Kidney (tissue), 14 donors: Measurements from ENCODE around the gene HAUS8. TPM values are rescaled to one million over a fixed set of nuclear protein-coding genes. Genes with fewer than 3 reads are reported as not detected.

Experiments
- DNase-seq, 5 donors: peaks; one replicate each; pipeline ENCODE4 v3.0.0-alpha.2; 2013 to 2020
- FAIRE-seq: peaks from 2 replicates; lab custom pipeline; 2012; peaks lifted over from hg19 to GRCh38; lab: Jason Lieb, UNC
- H3K27ac ChIP-seq, 2 donors: one replicate each; pipeline ENCODE4 v1.7.0; 2013; ENCODE audit warnings: low read depth in 2 of 2, low read length in 2 of 2, inconsistent platforms in 1 of 2
- H3K27me3 ChIP-seq: one replicate; pipeline ENCODE4 v1.7.1; 2013; ENCODE audit warnings: low read length, inconsistent platforms; ENCODE audit not compliant: control insufficient read depth, insufficient read depth
- H3K36me3 ChIP-seq, 3 donors: one replicate each; pipeline versions ENCODE4 v1.7.0 to v1.7.1; 2013; ENCODE audit warnings: low read length in 3 of 3, control low read depth in 1 of 3, inconsistent platforms in 1 of 3; ENCODE audit not compliant: insufficient read depth in 3 of 3, control insufficient read depth in 2 of 3
- H3K4me1 ChIP-seq, 3 donors: one replicate each; pipeline versions ENCODE4 v1.7.0 to v1.7.1; 2013; ENCODE audit warnings: low read length in 3 of 3, inconsistent platforms in 1 of 3, low read depth in 1 of 3; ENCODE audit not compliant: control insufficient read depth in 2 of 3, insufficient read depth in 2 of 3
- H3K4me3 ChIP-seq, 3 donors: one replicate each; pipeline versions ENCODE4 v1.7.0 to v1.8.1; 2013; ENCODE audit warnings: low read length in 3 of 3, control low read depth in 1 of 3, inconsistent platforms in 1 of 3
- H3K9ac ChIP-seq, 3 donors: one replicate each; pipeline versions ENCODE4 v1.7.0 to v1.7.1; 2013; ENCODE audit warnings: low read length in 3 of 3, control low read depth in 1 of 3, inconsistent platforms in 1 of 3
- H3K9me3 ChIP-seq, 3 donors: one replicate each; pipeline versions ENCODE4 v1.7.0 to v1.7.1; 2013; ENCODE audit warnings: low read length in 3 of 3, control low read depth in 1 of 3, inconsistent platforms in 1 of 3; ENCODE audit not compliant: control insufficient read depth in 2 of 3, insufficient read depth in 1 of 3
- intact Hi-C: fragments of 100-400 bp; cut with DNase I; formaldehyde crosslinking; loops from one replicate; pipeline ENCODE4 v1.11.1; 2022
- polyA plus RNA-seq: library from polyadenylated mRNA; stranded (reverse); fragments of 350-450 nt; fragmentation: Illumina TruSeq; extraction: RNeasy Lipid Tissue Mini Kit (QIAGEN cat#74804); gene quantifications from one replicate; pipeline ENCODE4 v1.2.3, GENCODE V29; 2014; ENCODE audit warnings: low read depth, low replicate concordance; ENCODE audit not compliant: insufficient read depth
- total RNA-seq: library from RNA; stranded (reverse); fragmentation: NEBNext Ultra II Directional; extraction: Animal tissue kit (Norgen Biotek cat#: 25700); gene quantifications from one replicate; pipeline ENCODE4 v1.2.1, GENCODE V29; 2021
- TF ChIP-seq, protein P1 (sequence below): IDR thresholded peaks from 3 replicates; pipeline ENCODE4 v1.5.1; 2012; ENCODE audit warnings: mild to moderate bottlenecking, moderate library complexity, borderline replicate concordance; ENCODE audit not compliant: insufficient read depth; ENCODE audit errors: extremely low read depth
- donor health status: control.
- donor health status: control.
- donor health status: control.
- donor health status: control.
- donor health status: control.
- donor health status: DM: yes; HTN: yes; CAD: no.
- donor health status: Normal renal cell carcinoma (clear cell type).

The HAUS8 gene
- total and polyA plus RNA-seq, 2 donors from 2014 or later = 5.2 to 6.9 TPM

DNA sequence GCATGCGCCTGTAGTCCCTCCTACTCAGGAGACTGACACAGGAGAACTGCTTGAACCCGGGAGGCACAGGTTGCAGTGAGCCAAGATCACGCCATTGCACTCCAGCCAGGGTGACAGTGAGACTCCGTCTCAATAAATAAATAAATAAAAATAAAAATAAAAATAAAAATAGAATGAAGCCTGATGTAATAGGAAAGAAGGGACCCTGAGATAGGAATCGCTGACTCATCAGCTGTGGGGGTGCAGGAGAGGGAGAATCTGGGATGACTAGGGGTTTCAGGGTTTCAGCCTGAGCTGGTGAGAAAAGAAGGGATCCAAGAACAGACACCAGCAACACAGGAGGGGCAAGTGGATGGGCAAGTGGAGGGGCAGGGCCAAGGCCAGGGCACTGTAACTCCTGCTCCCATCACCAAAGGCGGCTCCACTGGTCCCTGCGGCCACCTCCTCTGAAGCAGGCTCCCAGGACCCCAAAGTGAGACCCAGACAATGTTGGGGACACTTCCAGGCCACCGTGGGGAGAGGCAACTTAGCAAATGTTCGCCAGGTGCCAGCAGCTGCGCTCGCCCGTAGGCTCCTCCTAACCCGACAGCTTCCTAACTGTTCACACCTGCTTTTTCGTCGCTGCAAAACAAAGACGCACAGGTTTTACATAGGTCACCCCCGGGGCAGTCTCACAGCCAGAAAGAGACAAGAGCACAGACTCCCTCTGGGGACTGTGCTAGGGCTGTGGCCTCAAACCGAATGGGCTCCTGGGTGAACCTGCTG, 1.2 kb downstream of the HAUS8 start:
- FAIRE-seq = no peak
- Histone ChIP-seq H3K9me3 (no peaks in the 10 kb centered on the region), H3K27ac (no peak overlapping the region), H3K27me3 (no peaks in the 10 kb centered on the region), H3K4me3 (peak overlapping the region; percentile 82 to 94 (median 93)), H3K4me1 (peaks cover 0 to 14% (median 8%) of the 10 kb centered on the region in 3 donors), H3K36me3 (peaks cover 0 to 2% (median 0%) of the 10 kb centered on the region in 3 donors), H3K9ac (peak overlapping the region in 1 of 3 donors; percentile 84)
- DNase-seq = peak in 2 of 5 donors; percentile 38 to 44
- intact Hi-C loops = loop anchor here (10.0 kb wide), 1 partner anchor 71 kb away; no protein-coding TSS in a partner anchor
- TF ChIP-seq, protein P1, sequence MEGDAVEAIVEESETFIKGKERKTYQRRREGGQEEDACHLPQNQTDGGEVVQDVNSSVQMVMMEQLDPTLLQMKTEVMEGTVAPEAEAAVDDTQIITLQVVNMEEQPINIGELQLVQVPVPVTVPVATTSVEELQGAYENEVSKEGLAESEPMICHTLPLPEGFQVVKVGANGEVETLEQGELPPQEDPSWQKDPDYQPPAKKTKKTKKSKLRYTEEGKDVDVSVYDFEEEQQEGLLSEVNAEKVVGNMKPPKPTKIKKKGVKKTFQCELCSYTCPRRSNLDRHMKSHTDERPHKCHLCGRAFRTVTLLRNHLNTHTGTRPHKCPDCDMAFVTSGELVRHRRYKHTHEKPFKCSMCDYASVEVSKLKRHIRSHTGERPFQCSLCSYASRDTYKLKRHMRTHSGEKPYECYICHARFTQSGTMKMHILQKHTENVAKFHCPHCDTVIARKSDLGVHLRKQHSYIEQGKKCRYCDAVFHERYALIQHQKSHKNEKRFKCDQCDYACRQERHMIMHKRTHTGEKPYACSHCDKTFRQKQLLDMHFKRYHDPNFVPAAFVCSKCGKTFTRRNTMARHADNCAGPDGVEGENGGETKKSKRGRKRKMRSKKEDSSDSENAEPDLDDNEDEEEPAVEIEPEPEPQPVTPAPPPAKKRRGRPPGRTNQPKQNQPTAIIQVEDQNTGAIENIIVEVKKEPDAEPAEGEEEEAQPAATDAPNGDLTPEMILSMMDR = no peak

DNA sequence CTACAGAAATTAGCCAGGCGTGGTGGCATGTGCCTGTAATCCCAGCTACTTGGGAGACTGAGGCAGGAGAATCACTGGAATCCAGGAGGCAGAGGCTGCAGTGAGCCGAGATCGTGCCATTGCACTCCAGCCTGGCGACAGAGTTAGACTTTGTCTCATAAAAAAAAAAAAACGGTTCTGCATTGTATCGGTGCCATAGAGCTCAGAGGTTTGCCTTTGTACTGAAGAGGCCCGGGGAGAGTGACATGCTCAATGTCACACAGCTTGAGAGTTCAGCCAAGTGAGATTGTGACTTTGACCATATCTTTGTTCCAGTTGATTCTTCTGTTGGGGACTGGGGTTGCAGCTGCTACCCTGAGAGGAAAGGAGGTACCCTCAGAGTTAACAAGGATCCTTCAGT, 4.3 kb downstream of the HAUS8 start:
- DNase-seq (no peak), FAIRE-seq (no peak)
- H3K4me1 ChIP-seq = peaks cover 0 to 10% (median 8%) of the 10 kb centered on the region in 3 donors
- TF ChIP-seq, protein P1 = no peak
- no peaks in the 10 kb centered on the region for H3K27me3 ChIP-seq
- no peaks in the 10 kb centered on the region for H3K9me3 ChIP-seq
- peaks cover 0 to 2% (median 0%) of the 10 kb centered on the region in 3 donors for H3K36me3 ChIP-seq
- H3K9ac ChIP-seq = no peak overlapping the region
- no peak overlapping the region for H3K4me3 ChIP-seq
- intact Hi-C loops = loop anchor here (10.0 kb wide), 1 partner anchor 74 kb away; no protein-coding TSS in a partner anchor
- H3K27ac ChIP-seq = no peak overlapping the region

DNA sequence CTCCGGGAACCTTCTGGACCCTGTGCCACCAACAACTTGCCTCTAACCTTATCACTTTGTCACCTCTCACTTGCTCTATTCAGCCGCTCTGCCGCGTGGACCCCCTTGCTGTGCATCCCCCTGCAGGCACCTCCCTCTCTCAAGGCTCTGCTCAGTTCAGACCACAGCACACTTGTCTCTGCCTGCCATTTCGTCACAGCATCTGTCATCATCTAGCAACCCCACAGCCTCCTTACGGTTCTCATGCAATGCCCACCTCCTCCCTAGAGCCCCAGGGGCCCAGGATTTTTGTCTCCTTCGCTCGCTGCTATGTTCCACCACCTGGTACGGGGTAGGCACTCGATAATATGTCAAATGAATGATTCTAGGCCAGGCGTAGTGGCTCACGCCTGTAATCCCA, 4.8 kb downstream of the HAUS8 start:
- FAIRE-seq (no peak), DNase-seq (no peak)
- no peaks in the 10 kb centered on the region for H3K9me3 ChIP-seq
- no peak overlapping the region for H3K9ac ChIP-seq
- H3K27me3 ChIP-seq = no peaks in the 10 kb centered on the region
- H3K4me3 ChIP-seq = no peak overlapping the region
- H3K27ac ChIP-seq = no peak overlapping the region
- intact Hi-C loops = loop anchor here (10.0 kb wide), 1 partner anchor 74 kb away; no protein-coding TSS in a partner anchor
- H3K36me3 ChIP-seq = peaks cover 0 to 2% (median 0%) of the 10 kb centered on the region in 3 donors
- H3K4me1 ChIP-seq = peaks cover 0 to 10% (median 8%) of the 10 kb centered on the region in 3 donors
- TF ChIP-seq, protein P1 = no peak
